H1 (cell line): Measurements from ENCODE around the gene MAP10. TPM values are rescaled to one million over a fixed set of nuclear protein-coding genes. Genes with fewer than 3 reads are reported as not detected.
A peak's percentile ranks its signal among the peaks of the same experiment; 100 is the strongest.

Experiments used
- CTCF ChIA-PET: fragments of 300-600 bp; sonication (Branson Sonifier 250); formaldehyde crosslinking; loops from one replicate; lab custom pipeline; 2021; ENCODE audit not compliant: partially characterized antibody; lab: Charles Lee
- POLR2A ChIA-PET: fragments of 300-600 bp; sonication (Branson Sonifier 250); formaldehyde crosslinking; loops from one replicate; lab custom pipeline; 2021; ENCODE audit warnings: inconsistent platforms; ENCODE audit not compliant: partially characterized antibody; lab: Charles Lee
- DNase-seq, 2 experiments: peaks; one replicate each; pipeline versions ENCODE4 v3.0.0 to v3.0.0-alpha.2; 2010 to 2022; ENCODE audit warnings: low spot score in 2 of 2, low read depth in 1 of 2, mixed read lengths in 1 of 2
- FAIRE-seq: peaks from 2 replicates; lab custom pipeline; 2011; peaks lifted over from hg19 to GRCh38; lab: Jason Lieb, UNC
- H2AFZ ChIP-seq: 2 replicates; pipeline ENCODE4 v1.8.1; 2012; ENCODE audit warnings: low read length, inconsistent platforms
- H2AK5ac ChIP-seq: 2 replicates; pipeline ENCODE4 v1.6.1; 2013; ENCODE audit warnings: low read depth, low read length
- H2BK120ac ChIP-seq: replicated peaks from 2 replicates; pipeline ENCODE3; 2013; ENCODE audit warnings: low read depth, low read length, inconsistent platforms
- H2BK12ac ChIP-seq: 2 replicates; pipeline ENCODE4 v1.6.1; 2013; ENCODE audit warnings: low read depth, low read length
- H2BK15ac ChIP-seq: 2 replicates; pipeline ENCODE4 v1.6.1; 2013; ENCODE audit warnings: low read length
- H2BK20ac ChIP-seq: 2 replicates; pipeline ENCODE4 v1.6.1; 2013; ENCODE audit warnings: low read length
- H2BK5ac ChIP-seq: 2 replicates; pipeline ENCODE4 v1.6.1; 2013; ENCODE audit warnings: low read depth, low read length
- H3K14ac ChIP-seq: 2 replicates; pipeline ENCODE4 v1.6.1; 2013; ENCODE audit warnings: inconsistent platforms; ENCODE audit not compliant: insufficient read length
- H3K18ac ChIP-seq: 2 replicates; pipeline ENCODE4 v1.6.1; 2013; ENCODE audit warnings: low read length; ENCODE audit errors: extremely low read depth
- H3K23ac ChIP-seq: 2 replicates; pipeline ENCODE4 v1.6.1; 2013; ENCODE audit warnings: inconsistent platforms; ENCODE audit not compliant: insufficient read length
- H3K23me2 ChIP-seq: 2 replicates; pipeline ENCODE4 v1.6.1; 2013; ENCODE audit warnings: low read depth, low read length
- H3K27ac ChIP-seq: 2 replicates; pipeline ENCODE4 v1.6.1; 2011; ENCODE audit warnings: low read depth, low read length, inconsistent platforms
- H3K27me3 ChIP-seq, 4 experiments: replicated peaks in 1 of 4; 1 replicate in 1 of 4; 2 replicates in 3 of 4; pipeline versions ENCODE4 v1.6.1 to v1.8.1; 2011 to 2013; ENCODE audit warnings: low read length in 3 of 4, mild to moderate bottlenecking in 3 of 4, inconsistent platforms in 2 of 4, mixed read lengths in 2 of 4, moderate library complexity in 1 of 4; ENCODE audit not compliant: control insufficient read depth in 3 of 4, insufficient read depth in 3 of 4; ENCODE audit errors: extremely low read depth in 1 of 4
- H3K36me3 ChIP-seq, 4 experiments: 2 replicates each; pipeline versions ENCODE4 v1.6.1 to v1.8.1; 2011 to 2013; ENCODE audit warnings: mild to moderate bottlenecking in 4 of 4, low read length in 3 of 4, moderate library complexity in 2 of 4, control low read depth in 1 of 4, inconsistent platforms in 1 of 4; ENCODE audit not compliant: insufficient read depth in 4 of 4, control insufficient read depth in 2 of 4
- H3K4ac ChIP-seq: replicated peaks from 2 replicates; pipeline ENCODE3; 2013; ENCODE audit warnings: low read length, low read depth, mixed read lengths, inconsistent platforms; ENCODE audit not compliant: insufficient read length
- H3K4me1 ChIP-seq, 4 experiments: replicated peaks in 1 of 4; 1 replicate in 1 of 4; 2 replicates in 3 of 4; pipeline versions ENCODE4 v1.6.1 to v1.8.1; 2011 to 2013; ENCODE audit warnings: low read length in 3 of 4, inconsistent platforms in 2 of 4, mixed read lengths in 1 of 4; ENCODE audit not compliant: insufficient read depth in 4 of 4, control insufficient read depth in 3 of 4
- H3K4me2 ChIP-seq, 2 experiments: 2 replicates each; pipeline versions ENCODE4 v1.6.1 to v1.8.1; 2011 to 2013; ENCODE audit warnings: low read depth in 2 of 2, low read length in 2 of 2, control low read depth in 1 of 2, inconsistent platforms in 1 of 2, mild to moderate bottlenecking in 1 of 2; ENCODE audit not compliant: insufficient read depth in 1 of 2
- H3K4me3 ChIP-seq, 4 experiments: fragments of 200-600, 300-600 bp in 1 of 4; sonication (generic), shearing (Covaris generic), sonication (Bioruptor Twin) in 1 of 4; 2 replicates each; pipeline versions ENCODE4 v1.5.1 to v1.8.1; 2011 to 2016; ENCODE audit warnings: low read length in 4 of 4, low read depth in 3 of 4, control low read depth in 2 of 4, inconsistent platforms in 2 of 4, mild to moderate bottlenecking in 2 of 4, mixed read lengths in 1 of 4, moderate library complexity in 1 of 4; ENCODE audit not compliant: insufficient read depth in 2 of 4; ENCODE audit errors: extremely low read depth in 1 of 4
- H3K56ac ChIP-seq: replicated peaks from 2 replicates; pipeline ENCODE3; 2013; ENCODE audit warnings: low read depth, mild to moderate bottlenecking, mixed read lengths, low read length, inconsistent platforms; ENCODE audit not compliant: insufficient read length
- H3K79me1 ChIP-seq: 2 replicates; pipeline ENCODE4 v1.6.1; 2013; ENCODE audit warnings: low read depth, low read length, control low read depth
- H3K79me2 ChIP-seq, 2 experiments: 2 replicates each; pipeline versions ENCODE4 v1.6.1 to v1.8.1; 2012 to 2013; ENCODE audit warnings: low read length in 2 of 2, mild to moderate bottlenecking in 2 of 2, inconsistent platforms in 1 of 2; ENCODE audit not compliant: insufficient read depth in 2 of 2, control insufficient read depth in 1 of 2
- H3K9ac ChIP-seq, 4 experiments: replicated peaks in 1 of 4; 1 replicate in 1 of 4; 2 replicates in 3 of 4; pipeline versions ENCODE4 v1.6.1 to v1.8.1; 2011 to 2013; ENCODE audit warnings: low read depth in 3 of 4, low read length in 3 of 4, control low read depth in 2 of 4, mild to moderate bottlenecking in 2 of 4, moderate library complexity in 2 of 4, inconsistent platforms in 1 of 4; ENCODE audit errors: extremely low read depth in 1 of 4
- H3K9me3 ChIP-seq, 2 experiments: 2 replicates each; pipeline versions ENCODE4 v1.6.1 to v1.8.1; 2012 to 2013; ENCODE audit warnings: mild to moderate bottlenecking in 2 of 2, moderate library complexity in 2 of 2, control low read depth in 1 of 2, inconsistent platforms in 1 of 2, low read depth in 1 of 2, low read length in 1 of 2, mixed read lengths in 1 of 2; ENCODE audit not compliant: insufficient read depth in 2 of 2
- H4K20me1 ChIP-seq, 2 experiments: replicated peaks in 1 of 2; 2 replicates each; pipeline versions ENCODE3 to v1.8.1; 2011 to 2013; ENCODE audit warnings: inconsistent platforms in 2 of 2, low read length in 2 of 2, mild to moderate bottlenecking in 1 of 2; ENCODE audit not compliant: insufficient read depth in 2 of 2, control insufficient read depth in 1 of 2
- H4K5ac ChIP-seq: 2 replicates; pipeline ENCODE4 v1.6.1; 2013; ENCODE audit warnings: low read length, low read depth, mixed read lengths, inconsistent platforms; ENCODE audit not compliant: insufficient read length
- H4K8ac ChIP-seq: 2 replicates; pipeline ENCODE4 v1.8.0; 2013; ENCODE audit warnings: mild to moderate bottlenecking, moderate library complexity, low read length, inconsistent platforms; ENCODE audit not compliant: insufficient read depth; ENCODE audit errors: extremely low read depth
- H4K91ac ChIP-seq: replicated peaks from 2 replicates; pipeline ENCODE3; 2013; ENCODE audit warnings: low read length, mixed read lengths, inconsistent platforms; ENCODE audit not compliant: insufficient read length
- BACH1 ChIP-seq: IDR thresholded peaks from 2 replicates; pipeline ENCODE4 v1.6.1; 2012; ENCODE audit warnings: low read length, improper control_type of control experiment
- CEBPB ChIP-seq: IDR thresholded peaks from 2 replicates; pipeline ENCODE4 v1.6.1; 2012; ENCODE audit warnings: low read depth, low read length
- CHD2 ChIP-seq: IDR thresholded peaks from 2 replicates; pipeline ENCODE4 v1.6.1; 2012; ENCODE audit warnings: low read length, improper control_type of control experiment
- GABPA ChIP-seq: IDR thresholded peaks from 2 replicates; pipeline ENCODE4 v1.6.1; 2011; ENCODE audit warnings: mild to moderate bottlenecking, low read length, moderate library complexity, borderline replicate concordance; ENCODE audit not compliant: insufficient read depth
- GTF2F1 ChIP-seq: IDR thresholded peaks from 2 replicates; pipeline ENCODE4 v1.6.1; 2012; ENCODE audit warnings: low read depth, low read length, improper control_type of control experiment, borderline replicate concordance
- NRF1 ChIP-seq: IDR thresholded peaks from 2 replicates; pipeline ENCODE4 v1.6.1; 2011; ENCODE audit warnings: mild to moderate bottlenecking, low read depth, low read length, improper control_type of control experiment
- PHF8 ChIP-seq: fragments of 200-600 bp; sonication (generic); conservative IDR thresholded peaks from 2 replicates; pipeline ENCODE4 v1.7.1; 2012; ENCODE audit warnings: low read depth, mild to moderate bottlenecking, inconsistent platforms, low read length, moderate library complexity
- POLR2A ChIP-seq, 2 experiments: IDR thresholded peaks; 1 replicate in 1 of 2; 2 replicates in 1 of 2; pipeline ENCODE4 v1.6.1; 2011; ENCODE audit warnings: low read depth in 2 of 2, low read length in 2 of 2, mild to moderate bottlenecking in 2 of 2; ENCODE audit errors: control extremely low read depth in 1 of 2
- POU5F1 ChIP-seq: IDR thresholded peaks from 2 replicates; pipeline ENCODE4 v1.6.1; 2011; ENCODE audit warnings: low read depth, mild to moderate bottlenecking, low read length, moderate library complexity
- RAD21 ChIP-seq, 2 experiments: IDR thresholded peaks in 1 of 2; conservative IDR thresholded peaks in 1 of 2; 2 replicates each; pipeline ENCODE4 v1.6.1; 2011; ENCODE audit warnings: low read depth in 2 of 2, low read length in 2 of 2, improper control_type of control experiment in 1 of 2, inconsistent platforms in 1 of 2, mild to moderate bottlenecking in 1 of 2, moderate library complexity in 1 of 2
- SAP30 ChIP-seq: fragments of 300-600 bp; sonication (generic); IDR thresholded peaks from 2 replicates; pipeline ENCODE4 v1.7.1; 2012; ENCODE audit warnings: low read length, moderate library complexity, mild to moderate bottlenecking, inconsistent platforms; ENCODE audit not compliant: insufficient read depth, insufficient replicate concordance
- SIN3A ChIP-seq, 2 experiments: IDR thresholded peaks in 1 of 2; conservative IDR thresholded peaks in 1 of 2; 2 replicates each; pipeline ENCODE4 v1.6.1; 2011 to 2012; ENCODE audit warnings: low read length in 2 of 2, improper control_type of control experiment in 1 of 2, low read depth in 1 of 2, mild to moderate bottlenecking in 1 of 2
- SUZ12 ChIP-seq: fragments of 200-600 bp; sonication (generic); IDR thresholded peaks from 2 replicates; pipeline ENCODE4 v1.6.1; 2012; ENCODE audit warnings: mild to moderate bottlenecking, inconsistent platforms, low read length, moderate library complexity, mixed read lengths
- TAF7 ChIP-seq: optimal IDR thresholded peaks from 2 replicates; pipeline ENCODE3; 2011; ENCODE audit warnings: low read depth, mild to moderate bottlenecking, inconsistent platforms, low read length, moderate library complexity, borderline replicate concordance
- WGBS, 2 experiments: shearing (Covaris generic) in 1 of 2; methylation state at CpG; one replicate each; pipeline versions ENCODE4 v1.1.6 to v1.1.7; 2013 to 2015; ENCODE audit warnings: low lambda C conversion rate in 2 of 2, mixed read lengths in 2 of 2, inconsistent platforms in 1 of 2, low coverage in 1 of 2, missing lambda C conversion rate in 1 of 2; ENCODE audit not compliant: insufficient replicate concordance in 2 of 2, insufficient coverage in 1 of 2, insufficient read length in 1 of 2; ENCODE audit errors: extremely low coverage in 1 of 2, missing lambda C conversion rate in 1 of 2; 5-methylcytosine and 5-hydroxymethylcytosine counted together
- polyA plus RNA-seq, 7 experiments: library from polyadenylated mRNA; depleted of rRNA in 3 of 7; stranded (reverse) in 5 of 7; unstranded in 2 of 7; fragments of >200 nt in 5 of 7; fragments of 200-250 nt in 2 of 7; gene quantifications; 1 replicate in 5 of 7; 2 replicates in 1 of 7; 4 replicates in 1 of 7; pipeline versions ENCODE4 v1.2.1 to v1.2.3, GENCODE V29; 2011 to 2013; ENCODE audit warnings: missing spikeins in 2 of 7, mixed read lengths in 2 of 7
- total RNA-seq: library from RNA; stranded (reverse); fragmentation: NEBNext Ultra II Directional; extraction: Animal tissue kit (Norgen Biotek cat#: 25700); gene quantifications from 2 replicates; pipeline ENCODE4 v1.2.1, GENCODE V29; 2021

MAP10 gene
- total and polyA plus RNA-seq, 2 of the 8 experiments (the other 6 are each of a cell fraction or from before 2014, with no cell fraction given): 1.5 to 3.5 TPM

- H2AFZ ChIP-seq: no peak overlapping the region; the same call in 1 of the 2 replicates
- 77% methylated on average over 3 of the region's 3 CpGs; no CpG with 5 or more reads in 1 of the 2 experiments for WGBS, 2 experiments
- H2BK120ac ChIP-seq: no peak overlapping the region
- H3K18ac ChIP-seq: no peak overlapping the region; the same call in 1 of the 2 replicates
- no peaks in the 10 kb centered on the region for H3K9me3 ChIP-seq
- H3K79me2 ChIP-seq: no peaks in the 10 kb centered on the region
- peaks cover 0 to 2% (median 0%) of the 10 kb centered on the region in 4 experiments; a peak in 3 of 7 replicates for H3K27me3 ChIP-seq
- H3K79me1 ChIP-seq: no peaks in the 10 kb centered on the region
- H4K91ac ChIP-seq: no peak overlapping the region
- H2BK5ac ChIP-seq: no peak overlapping the region
- H3K36me3 ChIP-seq: no peaks in the 10 kb centered on the region
- H3K4ac ChIP-seq: no peak overlapping the region
- peak overlapping the region; percentile 73 to 83 (median 76) for H3K4me3 ChIP-seq
- H4K5ac ChIP-seq: no peak overlapping the region
- ChIA-PET POLR2A (interaction anchor here (1.4 kb wide), 2 partner anchors 15 to 43 kb away, joined by 3 to 5 read pairs; no protein-coding TSS in a partner anchor), CTCF (interaction anchor here (0.7 kb wide), 1 partner anchor 134 kb away, joined by 3 read pairs; no protein-coding TSS in a partner anchor)
- no peak overlapping the region for H2BK20ac ChIP-seq
- H3K23me2 ChIP-seq: no peaks in the 10 kb centered on the region; the same call in 1 of the 2 replicates
- no peak overlapping the region for H2BK12ac ChIP-seq
- peak overlapping the region; percentile 74 to 87 for H3K4me2 ChIP-seq
- no peaks in the 10 kb centered on the region for H4K20me1 ChIP-seq
- H3K23ac ChIP-seq: no peak overlapping the region
- H2AK5ac ChIP-seq: no peak overlapping the region
- no peak overlapping the region for H2BK15ac ChIP-seq
- H3K56ac ChIP-seq: no peak overlapping the region
- peak overlapping the region in 3 of 4 experiments; percentile 86 to 89 (median 88); a peak in 6 of 7 replicates for H3K9ac ChIP-seq
- no peak for FAIRE-seq
- H3K4me1 ChIP-seq: peaks cover 0 to 6% (median 1%) of the 10 kb centered on the region in 4 experiments; a peak in 3 of 7 replicates
- no peak overlapping the region for H3K27ac ChIP-seq
- H4K8ac ChIP-seq: no peak overlapping the region
- H3K14ac ChIP-seq: no peak overlapping the region
- no peak for DNase-seq
- TF ChIP-seq SIN3A (conservative IDR thresholded peaks at IDR 0.05 in 1 of 2, IDR thresholded peaks at IDR 0.05 in 1 of 2; ENCODE audit: low read depth in 1 of 2, low read length in 2 of 2): no peak
- TF ChIP-seq NRF1: no peak
- TF ChIP-seq TAF7: no peak
- no peak for TF ChIP-seq POU5F1
- no peak for TF ChIP-seq BACH1
- TF ChIP-seq SUZ12: no peak
- TF ChIP-seq CHD2: no peak
- no peak for TF ChIP-seq RAD21 (IDR thresholded peaks at IDR 0.05 in 1 of 2, conservative IDR thresholded peaks at IDR 0.05 in 1 of 2; ENCODE audit: low read depth in 2 of 2, low read length in 2 of 2)
- TF ChIP-seq CEBPB: no peak
- no peak for TF ChIP-seq GABPA
- no peak for TF ChIP-seq GTF2F1
- no peak for TF ChIP-seq PHF8
- no peak for TF ChIP-seq SAP30
- TF ChIP-seq POLR2A (IDR thresholded peaks at IDR 0.05; ENCODE audit: control extremely low read depth in 1 of 2, low read depth in 2 of 2, low read length in 2 of 2): no peak
These were observed 932 bp downstream of the MAP10 start for GRCh38 chr1:232806186-232806510.
